Lower leg skin (tissue), 4 donors: ENCODE measurements around the gene MAS1. TPM values are rescaled to one million over a fixed set of nuclear protein-coding genes. Genes with fewer than 3 reads are reported as not detected.

Experiments used
- DNase-seq, 2 donors: peaks; one replicate each; pipeline ENCODE4 v3.0.0-alpha.2; 2019; ENCODE audit warnings: low spot score in 2 of 2
- H3K4me3 ChIP-seq: fragments of 200-600 bp; sonication (generic); 2 replicates; pipeline ENCODE4 v1.5.1; 2017; ENCODE audit warnings: mild to moderate bottlenecking, low read depth; ENCODE audit not compliant: poor library complexity, severe bottlenecking
- POLR2A ChIP-seq, 2 donors: fragments of 450-650 bp; IDR thresholded peaks; one replicate each; pipeline ENCODE4 v1.6.1; 2016 to 2017; ENCODE audit warnings: antibody characterized with exemption in 2 of 2, mild to moderate bottlenecking in 1 of 2, moderate library complexity in 1 of 2
- WGBS, 2 donors: methylation state at CpG; one replicate each; pipeline ENCODE4 v1.1.5; 2018; 5-methylcytosine and 5-hydroxymethylcytosine counted together
- intact Hi-C: fragments of 100-400 bp; cut with DNase I; formaldehyde crosslinking; loops from one replicate; pipeline ENCODE4 v1.15.0; 2023; ENCODE audit warnings: low total_unique reads
- total RNA-seq, 4 donors: library from RNA; depleted of rRNA; stranded (reverse); fragments of >200 nt; gene quantifications; one replicate each; pipeline ENCODE4 v1.1.0, GENCODE V29; 2016
- TF ChIP-seq, protein P1 (sequence below), 3 donors: fragments of 450-650 bp; IDR thresholded peaks; one replicate each; pipeline ENCODE4 v1.5.1; 2016; ENCODE audit warnings: antibody characterized with exemption in 3 of 3, mild to moderate bottlenecking in 3 of 3, moderate library complexity in 2 of 3

MAS1 gene
- total RNA-seq, 4 donors from 2014 or later, result 0.05 TPM; not detected in 3

DNA sequence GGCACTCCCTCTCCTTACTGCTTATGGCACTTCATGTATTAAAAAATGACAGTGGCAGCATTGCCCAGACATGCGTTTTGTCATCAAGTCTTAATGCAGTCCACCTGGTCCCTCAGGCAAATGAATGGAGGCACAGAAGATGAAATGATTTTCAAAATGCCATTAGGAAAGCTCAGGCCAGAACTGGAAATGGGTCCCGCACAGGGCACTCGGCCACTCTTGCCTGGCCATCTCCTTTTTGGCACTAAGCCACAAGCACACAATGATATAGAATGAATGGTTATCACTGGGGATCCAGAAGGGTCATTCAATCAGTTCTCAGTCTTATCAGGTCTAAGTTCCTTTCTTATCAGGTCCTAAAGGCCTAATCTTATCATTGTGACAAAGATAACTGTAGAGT, 15.6 kb downstream of the MAS1 start:
- TF ChIP-seq POLR2A (IDR thresholded peaks at IDR 0.05), result no peak
- TF ChIP-seq, protein P1, sequence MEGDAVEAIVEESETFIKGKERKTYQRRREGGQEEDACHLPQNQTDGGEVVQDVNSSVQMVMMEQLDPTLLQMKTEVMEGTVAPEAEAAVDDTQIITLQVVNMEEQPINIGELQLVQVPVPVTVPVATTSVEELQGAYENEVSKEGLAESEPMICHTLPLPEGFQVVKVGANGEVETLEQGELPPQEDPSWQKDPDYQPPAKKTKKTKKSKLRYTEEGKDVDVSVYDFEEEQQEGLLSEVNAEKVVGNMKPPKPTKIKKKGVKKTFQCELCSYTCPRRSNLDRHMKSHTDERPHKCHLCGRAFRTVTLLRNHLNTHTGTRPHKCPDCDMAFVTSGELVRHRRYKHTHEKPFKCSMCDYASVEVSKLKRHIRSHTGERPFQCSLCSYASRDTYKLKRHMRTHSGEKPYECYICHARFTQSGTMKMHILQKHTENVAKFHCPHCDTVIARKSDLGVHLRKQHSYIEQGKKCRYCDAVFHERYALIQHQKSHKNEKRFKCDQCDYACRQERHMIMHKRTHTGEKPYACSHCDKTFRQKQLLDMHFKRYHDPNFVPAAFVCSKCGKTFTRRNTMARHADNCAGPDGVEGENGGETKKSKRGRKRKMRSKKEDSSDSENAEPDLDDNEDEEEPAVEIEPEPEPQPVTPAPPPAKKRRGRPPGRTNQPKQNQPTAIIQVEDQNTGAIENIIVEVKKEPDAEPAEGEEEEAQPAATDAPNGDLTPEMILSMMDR (IDR thresholded peaks at IDR 0.05), result no peak
- intact Hi-C loops, result no loop called here

DNA sequence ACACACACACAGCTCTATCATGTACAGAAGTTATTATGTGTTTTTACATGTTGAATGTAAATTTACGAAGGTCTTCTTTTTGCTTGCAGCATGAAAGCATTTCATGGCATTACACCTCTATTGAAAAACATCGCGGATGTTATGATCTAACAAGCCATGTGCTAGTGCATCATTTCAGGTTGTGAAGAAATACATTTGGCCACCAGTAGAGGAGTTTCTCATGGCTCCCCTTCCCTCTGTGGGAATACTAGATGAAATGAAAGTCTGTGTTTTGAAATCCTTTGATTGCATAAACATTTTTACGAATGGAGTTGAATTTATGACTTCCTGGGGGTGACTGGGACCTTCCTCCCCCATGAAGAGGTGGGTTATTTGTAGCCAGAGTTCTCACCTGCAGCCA, 17.7 kb downstream of the MAS1 start:
- no peak for DNase-seq
- H3K4me3 ChIP-seq, result no peak overlapping the region
- TF ChIP-seq, protein P1 (IDR thresholded peaks at IDR 0.05), result no peak
- no peak for TF ChIP-seq POLR2A (IDR thresholded peaks at IDR 0.05)
- intact Hi-C loops, result no loop called here
- WGBS, 2 donors, result 51 to 60% methylated on average over 4 of the region's 4 CpGs

More for the DNA sequence above, 15.6 kb downstream of the MAS1 start:
- no peak overlapping the region for H3K4me3 ChIP-seq
- peak in 1 of 2 donors; percentile 39 for DNase-seq
- 64 to 85% methylated on average over 3 of the region's 3 CpGs for WGBS, 2 donors

DNA sequence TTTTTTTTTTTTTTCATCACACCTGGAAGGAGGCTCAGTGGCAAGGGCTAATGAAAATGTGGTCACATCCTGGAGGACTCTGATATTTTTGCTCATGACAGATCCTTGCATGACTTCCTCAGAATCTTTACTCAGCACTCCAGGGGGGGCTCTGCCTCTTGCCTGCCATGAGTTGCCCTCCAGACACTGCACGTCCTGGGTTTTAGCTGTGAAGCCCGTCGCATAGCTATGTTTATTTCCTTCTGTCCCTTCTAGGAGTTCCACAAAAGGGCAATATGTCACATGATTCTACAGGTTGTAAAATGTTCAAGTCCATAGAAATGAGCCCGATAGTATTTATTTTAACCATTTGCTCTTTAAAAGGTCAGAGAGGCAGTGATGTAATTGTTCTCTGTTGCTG, 18.2 kb downstream of the MAS1 start:
- TF ChIP-seq POLR2A (IDR thresholded peaks at IDR 0.05), result no peak
- TF ChIP-seq, protein P1 (IDR thresholded peaks at IDR 0.05), result no peak
- 35 to 45% methylated on average over 4 of the region's 4 CpGs for WGBS, 2 donors
- intact Hi-C loops, result no loop called here
- H3K4me3 ChIP-seq, result no peak overlapping the region
- no peak for DNase-seq

DNA sequence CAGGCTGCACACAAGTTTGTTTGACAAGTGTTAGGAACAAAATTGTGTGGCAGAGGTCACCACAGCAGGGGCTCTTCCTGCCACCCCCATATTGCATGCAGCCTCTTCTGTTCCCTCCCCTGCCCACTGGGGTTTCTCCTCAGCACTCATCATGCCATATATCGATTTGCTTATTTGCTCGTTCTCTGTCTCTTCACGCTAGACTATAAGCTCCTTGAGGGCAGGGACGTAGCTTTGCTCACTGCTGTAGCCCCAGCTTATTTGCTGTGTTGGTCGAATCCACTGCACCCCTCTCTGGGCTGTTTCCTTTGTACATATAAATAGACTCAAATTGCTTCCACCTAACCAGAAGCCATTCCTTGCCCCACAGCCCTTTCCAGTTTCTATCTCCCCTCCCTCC, 19.6 kb downstream of the MAS1 start:
- no peak overlapping the region for H3K4me3 ChIP-seq
- whole genome bisulfite sequencing, 2 donors, result 86 to 87% methylated on average over 5 of the region's 5 CpGs
- TF ChIP-seq POLR2A (IDR thresholded peaks at IDR 0.05), result no peak
- intact Hi-C loops, result no loop called here
- DNase-seq, result peak in 1 of 2 donors; percentile 40

DNA sequence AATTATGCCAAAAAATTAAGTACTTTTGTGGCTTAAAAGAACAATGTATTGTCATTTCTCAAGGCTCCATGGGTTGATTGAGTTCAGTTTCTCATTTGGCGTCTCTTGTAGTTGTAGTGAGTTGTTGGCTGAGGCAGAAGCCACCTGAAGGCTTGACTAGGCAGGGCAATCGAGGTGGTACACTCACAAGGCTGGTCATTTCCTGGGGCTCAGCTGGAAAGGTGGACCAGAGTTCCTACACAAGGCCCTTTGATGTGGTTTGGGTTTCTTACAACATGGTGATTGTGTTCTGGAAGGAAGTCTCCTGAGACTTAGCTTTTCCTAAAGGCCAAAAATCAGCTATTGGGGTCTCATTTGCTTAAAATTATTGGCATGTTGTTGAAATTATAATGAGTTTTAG, 22.6 kb downstream of the MAS1 start:
- WGBS, 2 donors, result 74 to 82% methylated on average over 2 of the region's 2 CpGs
- intact Hi-C loops, result no loop called here

DNA sequence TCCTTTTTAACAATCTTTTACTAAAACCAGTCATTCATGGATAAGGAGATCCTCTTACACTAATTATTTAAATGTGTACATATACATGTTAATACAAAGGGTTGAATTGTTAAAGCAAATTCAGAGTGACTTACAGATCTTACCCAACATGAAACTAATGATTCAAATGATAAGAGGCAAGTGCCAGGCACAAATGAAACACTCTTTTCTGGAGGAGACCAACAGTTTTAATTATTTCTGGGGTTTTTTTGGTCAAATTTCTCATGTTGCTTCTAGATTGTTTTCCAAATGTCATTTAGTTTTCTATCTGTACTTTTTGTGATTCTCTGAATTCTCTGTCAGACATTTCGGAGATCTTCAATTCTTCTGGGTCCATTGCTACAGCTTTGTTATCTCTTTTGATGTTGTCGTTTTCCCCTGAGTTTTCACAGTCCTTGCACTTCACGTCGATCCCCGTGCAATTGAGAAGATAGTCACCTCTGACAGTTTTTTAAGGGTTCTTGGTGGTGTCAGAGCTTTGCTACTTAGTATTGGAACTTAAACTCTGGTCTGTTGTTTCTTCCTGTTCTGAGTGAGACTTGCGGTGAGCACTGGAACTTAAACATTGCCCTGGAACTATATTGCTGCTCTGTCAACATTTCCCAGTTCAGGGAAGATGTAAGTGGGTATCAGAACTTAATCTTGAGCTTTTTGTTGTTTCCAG, 23.2 kb downstream of the MAS1 start:
- DNase-seq, result no peak
- TF ChIP-seq POLR2A (IDR thresholded peaks at IDR 0.05), result no peak
- TF ChIP-seq, protein P1 (IDR thresholded peaks at IDR 0.05), result no peak
- 92 to 93% methylated on average over 6 of the region's 6 CpGs for WGBS, 2 donors
- intact Hi-C loops, result no loop called here
- no peak overlapping the region for H3K4me3 ChIP-seq

More for the DNA sequence above, 22.6 kb downstream of the MAS1 start:
- TF ChIP-seq, protein P1 (IDR thresholded peaks at IDR 0.05), result no peak
- TF ChIP-seq POLR2A (IDR thresholded peaks at IDR 0.05), result no peak
- peak in 1 of 2 donors; percentile 9 for DNase-seq
- no peak overlapping the region for H3K4me3 ChIP-seq
